ENCODE data around the gene POLH.

GRCh38 chr6:43575105-43575771 is 747 bp upstream of the POLH start:
- no peak for TF ChIP-seq CTCF (IDR thresholded peaks at IDR 0.05)
- no peak for TF ChIP-seq POLR2A (IDR thresholded peaks at IDR 0.05)
